Left hindlimb (tissue), 1 donor: ENCODE results near the gene UBXN7.
"Not testable (repeated sequence)": the region's sequence is repeated elsewhere in the genome, so short reads cannot be mapped to it uniquely, and the experiment has no call there.

ENCODE experiments used
- DNase-seq: peaks from one replicate; pipeline ENCODE4 v3.0.0-alpha.2; 2018

UBXN7 gene

DNA sequence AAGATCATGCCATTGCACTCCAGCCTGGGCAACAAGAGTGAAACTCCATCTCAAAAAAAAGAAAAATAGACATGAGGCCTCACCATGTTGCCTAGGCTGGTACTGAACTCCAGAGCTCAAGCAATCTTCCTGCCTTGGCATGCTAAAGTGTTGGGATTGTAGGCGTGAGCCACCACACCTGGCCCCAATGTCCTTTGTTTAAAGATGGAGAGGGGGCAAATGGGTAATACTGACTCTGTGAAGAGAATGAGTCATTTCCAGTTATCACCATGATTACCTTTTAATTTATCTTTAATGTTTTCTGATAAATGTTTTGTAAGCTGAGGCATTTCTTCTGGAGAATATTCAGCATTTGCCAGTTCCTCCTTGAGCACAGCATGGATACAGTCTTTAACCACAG, 116.4 kb downstream of the UBXN7 start:
- DNase-seq, result no peak

DNA sequence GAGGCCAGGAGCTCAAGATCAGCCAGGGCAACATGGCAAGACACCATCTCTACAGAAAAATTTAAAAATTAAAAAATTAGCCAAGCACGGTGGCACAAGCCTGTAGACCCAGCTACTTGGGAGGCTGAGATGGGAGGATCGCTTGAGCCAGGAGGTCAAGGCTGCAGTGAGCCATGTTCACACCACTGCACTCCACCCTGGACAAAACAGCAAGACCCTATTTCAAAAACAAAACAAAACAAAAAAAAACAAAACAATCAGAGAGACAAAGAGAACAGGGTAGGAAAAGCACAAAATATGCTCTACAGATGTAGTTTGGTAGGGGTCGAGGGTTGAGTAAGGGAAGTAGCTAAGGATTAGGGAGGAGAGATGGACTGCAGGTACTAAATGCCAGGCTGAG, 117.6 kb downstream of the UBXN7 start:
- no peak for DNase-seq

DNA sequence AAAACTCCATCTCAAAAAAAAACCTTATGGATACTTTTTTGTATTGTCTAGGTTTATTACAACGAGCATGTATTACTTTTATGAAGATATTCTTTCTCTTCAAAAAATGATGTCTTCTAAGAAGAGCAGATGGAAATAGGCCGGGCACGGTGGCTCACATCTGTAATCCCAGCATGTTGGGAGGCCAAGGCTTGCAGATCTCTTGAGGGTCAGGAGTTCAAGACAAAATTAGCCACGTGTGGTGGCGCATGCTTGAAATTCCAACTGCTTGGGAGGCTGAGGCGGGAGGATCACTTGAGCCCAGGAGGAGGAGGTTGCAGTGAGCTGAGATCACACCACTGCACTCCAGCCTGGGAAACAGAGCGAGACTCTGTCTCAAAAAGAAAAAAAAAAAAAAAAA, 118.1 kb downstream of the UBXN7 start:
- DNase-seq, result not testable (repeated sequence)

DNA sequence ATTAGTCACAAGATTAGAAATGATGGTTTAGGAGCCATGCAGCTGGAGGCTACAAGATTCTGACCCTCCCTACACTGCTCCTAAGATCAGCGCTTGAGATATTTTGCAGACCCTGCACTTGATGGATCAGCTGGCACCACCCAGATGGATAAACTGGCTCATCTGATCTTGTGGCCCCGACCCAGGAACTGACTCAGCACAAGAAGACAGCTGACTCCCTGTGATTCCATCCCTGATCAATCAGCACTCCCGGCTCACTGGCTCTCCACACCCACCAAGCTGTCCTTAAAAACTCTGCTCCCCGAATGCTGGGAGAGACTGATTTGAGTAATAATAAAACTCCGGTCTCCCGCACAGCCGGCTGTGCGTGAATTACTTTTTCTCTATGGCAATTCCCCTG, 129.3 kb downstream of the UBXN7 start:
- DNase-seq, result not testable (repeated sequence)

DNA sequence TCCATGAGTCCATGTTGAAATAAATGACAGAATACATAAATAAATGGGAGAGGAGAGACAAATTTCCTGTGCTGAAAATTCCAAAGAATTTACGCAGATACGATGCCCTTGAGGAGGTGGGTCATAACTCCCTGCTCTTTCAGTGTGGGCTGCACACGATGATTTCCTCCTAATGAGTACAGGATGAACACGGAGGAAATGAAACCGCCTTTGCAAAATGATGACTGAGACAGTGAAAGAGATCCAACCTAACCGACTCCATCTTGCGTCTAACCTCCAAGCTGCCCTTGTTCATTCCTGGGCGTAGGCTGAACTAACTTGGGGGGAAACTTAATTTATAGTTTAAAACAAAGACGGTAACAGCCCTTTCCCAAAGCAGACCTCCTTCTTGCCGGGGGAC, 129.7 kb downstream of the UBXN7 start:
- DNase-seq, result not testable (repeated sequence)

DNA sequence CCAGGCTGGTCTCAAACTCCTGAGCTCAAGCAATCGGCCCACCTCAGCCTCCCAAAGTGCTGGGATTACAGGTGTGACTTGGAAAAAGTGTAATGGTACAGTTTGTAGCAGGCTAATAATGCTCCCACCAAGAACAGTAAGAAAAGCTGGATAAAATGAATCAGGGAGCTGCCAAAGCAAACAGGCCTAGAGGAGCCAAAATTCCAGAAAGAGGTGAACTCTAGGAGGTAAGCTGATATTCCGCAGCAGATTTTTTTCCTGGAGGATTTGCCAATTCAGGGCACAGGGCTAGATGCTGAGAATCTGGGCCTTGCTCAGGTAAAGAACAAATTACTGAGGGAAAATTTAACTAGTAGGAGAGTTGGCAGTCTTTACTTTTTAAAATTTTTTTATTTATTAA, 133.7 kb downstream of the UBXN7 start:
- no peak for DNase-seq
